Prostate gland (tissue), 2 donors: Measurements from ENCODE around the gene ZNF775. TPM values are rescaled to one million over a fixed set of nuclear protein-coding genes. Genes with fewer than 3 reads are reported as not detected.

ENCODE experiments used
- DNase-seq: peaks from one replicate; pipeline ENCODE4 v3.0.0-alpha.2; 2019; ENCODE audit warnings: low spot score
- H3K27ac ChIP-seq, 2 donors: fragments of 200-600 bp; sonication (generic); 2 replicates each; pipeline ENCODE4 v1.5.1; 2017 to 2019
- H3K27me3 ChIP-seq: fragments of 200-600 bp; sonication (generic); replicated peaks from 2 replicates; pipeline ENCODE4 v1.5.1; 2019; ENCODE audit not compliant: insufficient read depth
- H3K36me3 ChIP-seq, 2 donors: fragments of 200-600 bp; sonication (generic); 1 replicate in 1 of 2; 2 replicates in 1 of 2; pipeline versions ENCODE4 v1.5.1 to v1.8.1; 2017 to 2019
- H3K4me1 ChIP-seq: fragments of 200-600 bp; sonication (generic); replicated peaks from 2 replicates; pipeline ENCODE4 v1.5.1; 2019
- H3K4me3 ChIP-seq, 2 donors: fragments of 200-600 bp; sonication (generic); 2 replicates each; pipeline ENCODE4 v1.5.1; 2017 to 2019
- H3K9me3 ChIP-seq: fragments of 200-600 bp; sonication (generic); 2 replicates; pipeline ENCODE4 v1.5.1; 2017
- POLR2A ChIP-seq: fragments of 450-650 bp; IDR thresholded peaks from one replicate; pipeline ENCODE4 v1.6.1; 2016; ENCODE audit warnings: antibody characterized with exemption, mild to moderate bottlenecking
- POLR2AphosphoS5 ChIP-seq: sonication (generic); formaldehyde crosslinking; IDR thresholded peaks from one replicate; pipeline ENCODE4 v1.6.1; 2017; ENCODE audit warnings: antibody characterized with exemption
- WGBS: methylation state at CpG from one replicate; pipeline ENCODE4 v1.1.5; 2018; 5-methylcytosine and 5-hydroxymethylcytosine counted together
- intact Hi-C: fragments of 100-400 bp; cut with DNase I; formaldehyde crosslinking; loops from one replicate; pipeline ENCODE4 v1.14.2; 2022
- total RNA-seq, 2 donors: library from RNA; depleted of rRNA; stranded (reverse); fragments of >200 nt; gene quantifications; one replicate each; pipeline ENCODE4 v1.1.0, GENCODE V29; 2016
- TF ChIP-seq, protein P1 (sequence below), 4 experiments: fragments of 200-600 bp in 2 of 4; fragments of 450-650 bp in 2 of 4; sonication (generic) in 2 of 4; IDR thresholded peaks; 1 replicate in 3 of 4; 2 replicates in 1 of 4; pipeline ENCODE4 v1.5.1; 2016 to 2019; ENCODE audit warnings: antibody characterized with exemption in 4 of 4, mild to moderate bottlenecking in 2 of 4, moderate library complexity in 2 of 4

ZNF775 gene
- total RNA-seq, 2 donors from 2014 or later, result 14.4 to 14.8 TPM

DNA sequence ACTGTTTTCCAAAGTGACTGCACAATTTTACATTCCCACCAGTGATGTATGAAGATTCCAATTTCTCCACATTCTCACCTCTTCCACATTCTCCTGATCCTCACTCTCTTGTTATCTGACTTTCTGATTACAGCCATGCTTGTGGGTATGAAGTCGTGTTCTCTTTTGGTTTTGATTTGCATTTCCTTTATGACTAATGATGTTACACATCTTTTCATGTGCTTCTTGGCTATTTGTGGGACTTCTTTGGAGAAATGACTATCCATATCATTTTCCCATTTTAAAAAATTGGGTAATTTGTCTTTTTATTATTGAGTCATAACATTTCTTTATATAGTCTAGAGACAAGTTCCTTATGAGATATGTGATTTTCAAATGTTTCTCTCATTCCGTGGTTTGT lies 60.8 kb downstream of the ZNF775 start:
- DNase-seq, result no peak
- Histone ChIP-seq H3K9me3 (no peaks in the 10 kb centered on the region), H3K36me3 (no peaks in the 10 kb centered on the region), H3K27ac (no peak overlapping the region), H3K27me3 (no peaks in the 10 kb centered on the region), H3K4me3 (no peak overlapping the region), H3K4me1 (no peaks in the 10 kb centered on the region)
- TF ChIP-seq POLR2A, result no peak
- TF ChIP-seq, protein P1, sequence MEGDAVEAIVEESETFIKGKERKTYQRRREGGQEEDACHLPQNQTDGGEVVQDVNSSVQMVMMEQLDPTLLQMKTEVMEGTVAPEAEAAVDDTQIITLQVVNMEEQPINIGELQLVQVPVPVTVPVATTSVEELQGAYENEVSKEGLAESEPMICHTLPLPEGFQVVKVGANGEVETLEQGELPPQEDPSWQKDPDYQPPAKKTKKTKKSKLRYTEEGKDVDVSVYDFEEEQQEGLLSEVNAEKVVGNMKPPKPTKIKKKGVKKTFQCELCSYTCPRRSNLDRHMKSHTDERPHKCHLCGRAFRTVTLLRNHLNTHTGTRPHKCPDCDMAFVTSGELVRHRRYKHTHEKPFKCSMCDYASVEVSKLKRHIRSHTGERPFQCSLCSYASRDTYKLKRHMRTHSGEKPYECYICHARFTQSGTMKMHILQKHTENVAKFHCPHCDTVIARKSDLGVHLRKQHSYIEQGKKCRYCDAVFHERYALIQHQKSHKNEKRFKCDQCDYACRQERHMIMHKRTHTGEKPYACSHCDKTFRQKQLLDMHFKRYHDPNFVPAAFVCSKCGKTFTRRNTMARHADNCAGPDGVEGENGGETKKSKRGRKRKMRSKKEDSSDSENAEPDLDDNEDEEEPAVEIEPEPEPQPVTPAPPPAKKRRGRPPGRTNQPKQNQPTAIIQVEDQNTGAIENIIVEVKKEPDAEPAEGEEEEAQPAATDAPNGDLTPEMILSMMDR (IDR thresholded peaks at IDR 0.05), result no peak
- no peak for TF ChIP-seq POLR2AphosphoS5
- 81% methylated on average over 2 of the region's 2 CpGs for WGBS
- intact Hi-C loops, result no loop called here

- DNase-seq, result no peak
- no peaks in the 10 kb centered on the region for H3K4me1 ChIP-seq
- no peaks in the 10 kb centered on the region for H3K27me3 ChIP-seq
- H3K4me3 ChIP-seq, result no peak overlapping the region
- H3K36me3 ChIP-seq, result no peaks in the 10 kb centered on the region
- H3K27ac ChIP-seq, result no peak overlapping the region
- intact Hi-C loops, result no loop called here
- TF ChIP-seq, protein P1 (IDR thresholded peaks at IDR 0.05), result no peak
- TF ChIP-seq POLR2A (no peak), POLR2AphosphoS5 (no peak)
- H3K9me3 ChIP-seq, result no peaks in the 10 kb centered on the region
Measured at GRCh38 chr7:150441524-150441923, 62.4 kb downstream of the ZNF775 start.

GRCh38 chr7:150442811-150443210 lies 63.7 kb downstream of the ZNF775 start:
- Histone ChIP-seq H3K9me3 (no peaks in the 10 kb centered on the region), H3K27me3 (no peaks in the 10 kb centered on the region), H3K27ac (no peak overlapping the region), H3K4me1 (no peaks in the 10 kb centered on the region), H3K36me3 (no peaks in the 10 kb centered on the region), H3K4me3 (no peak overlapping the region)
- TF ChIP-seq POLR2AphosphoS5 (no peak), POLR2A (no peak)
- TF ChIP-seq, protein P1 (IDR thresholded peaks at IDR 0.05), result no peak
- intact Hi-C loops, result no loop called here
- WGBS, result 97% methylated on average over 20 of the region's 20 CpGs
- DNase-seq, result no peak

DNA sequence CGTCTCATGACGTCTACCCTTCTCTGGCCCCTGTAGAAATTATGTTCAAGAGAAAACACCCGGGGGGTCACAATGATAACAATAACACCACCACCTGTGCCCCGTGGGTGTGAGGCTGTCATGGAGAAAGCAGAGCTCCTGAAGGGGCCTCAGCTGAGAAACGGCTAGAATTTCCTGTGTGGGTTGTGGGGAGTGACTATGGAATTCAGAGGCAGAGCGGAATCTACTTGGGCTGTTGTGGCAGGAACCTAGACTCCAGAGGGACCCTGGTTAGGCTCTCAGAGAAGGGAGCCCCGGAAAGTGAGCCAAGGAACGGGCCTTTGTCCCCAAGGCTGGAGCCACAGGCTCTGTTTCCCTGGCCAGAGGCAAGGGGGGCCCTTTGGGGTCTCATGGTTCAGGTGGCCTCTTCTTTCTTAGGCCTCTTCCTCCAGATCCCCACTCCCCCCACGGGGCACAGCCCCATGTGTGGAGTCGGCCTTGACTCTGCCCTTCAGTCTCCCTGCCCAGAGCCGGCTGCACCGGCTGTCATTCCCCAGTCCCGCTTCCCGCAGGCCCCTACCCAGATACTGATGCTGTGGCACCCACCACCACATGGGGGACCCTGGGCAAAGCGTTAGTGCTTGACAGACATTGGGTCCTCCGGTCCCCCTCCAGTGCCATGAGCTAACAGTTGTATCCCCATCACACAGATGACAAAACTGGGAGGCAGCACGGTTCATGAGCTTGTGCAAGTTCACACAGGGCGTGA lies 64.8 kb downstream of the ZNF775 start:
- H3K36me3 ChIP-seq, result no peaks in the 10 kb centered on the region
- 87% methylated on average over 18 of the region's 18 CpGs for WGBS
- no peak for DNase-seq
- intact Hi-C loops, result no loop called here
- no peak overlapping the region for H3K27ac ChIP-seq
- no peaks in the 10 kb centered on the region for H3K27me3 ChIP-seq
- TF ChIP-seq POLR2A (no peak), POLR2AphosphoS5 (no peak)
- TF ChIP-seq, protein P1 (IDR thresholded peaks at IDR 0.05), result no peak
- H3K4me3 ChIP-seq, result no peak overlapping the region
- H3K9me3 ChIP-seq, result no peaks in the 10 kb centered on the region
- no peaks in the 10 kb centered on the region for H3K4me1 ChIP-seq
